ENCODE data around the gene FAM163A.
"Not testable (repeated sequence)": the region's sequence is repeated elsewhere in the genome, so short reads cannot be mapped to it uniquely, and the experiment has no call there.

The FAM163A gene

DNA sequence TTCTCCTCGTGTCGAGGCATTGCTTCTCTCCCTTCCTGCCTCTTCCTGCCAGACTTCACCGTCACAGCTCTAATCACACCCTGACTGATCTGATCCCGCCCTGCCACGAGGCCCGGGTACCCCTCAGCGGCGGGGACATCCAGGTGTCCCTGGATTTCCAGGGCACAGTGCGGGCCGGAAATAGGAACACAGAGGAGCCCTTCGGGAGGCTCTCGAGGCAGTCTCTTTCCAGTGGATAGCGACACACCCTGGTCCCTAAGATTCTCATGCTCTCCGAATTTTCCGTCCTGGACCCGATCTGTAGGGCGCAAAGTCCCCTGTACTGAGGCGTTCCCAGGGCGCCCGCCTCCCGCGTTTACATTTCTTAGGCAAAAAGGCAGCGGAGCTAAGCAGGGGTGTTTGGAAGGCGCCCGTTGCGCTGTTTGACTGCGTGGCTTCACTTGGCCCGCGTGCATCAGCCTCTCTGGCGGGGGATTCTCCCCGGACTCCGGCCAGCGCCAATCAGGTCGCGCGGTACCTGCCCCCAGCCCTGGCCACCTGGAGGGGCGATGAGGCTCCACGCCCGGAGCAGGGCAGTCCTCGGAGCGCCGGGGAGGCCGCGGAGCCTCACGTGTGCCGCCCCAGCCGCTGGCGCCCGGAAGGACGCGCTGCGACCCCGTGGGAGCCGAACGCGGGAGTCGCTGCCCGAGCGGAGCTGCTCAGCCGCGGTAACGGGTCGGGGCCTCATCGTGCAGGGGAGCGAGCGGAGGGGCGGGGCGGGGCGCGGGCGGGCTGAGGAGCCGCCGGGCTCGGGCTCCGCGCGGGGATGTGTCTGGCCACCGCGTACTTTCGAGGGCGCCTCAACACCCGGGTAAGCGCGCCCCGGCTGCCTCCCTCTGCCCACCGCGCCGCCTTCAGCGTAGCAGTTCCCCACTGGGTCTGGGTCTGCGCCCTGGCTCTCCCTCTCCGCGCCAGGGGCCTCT lies at the start of gene FAM163A:
FAM163A (plus strand) TSS at position 575 of the 962 bp plus-strand sequence. CDS start 69,807 bp downstream, outside the sequence.
- DNase-seq, result peak; percentile 54

- not testable (repeated sequence) for DNase-seq
These were observed 48.6 kb upstream of the FAM163A start for GRCh38 chr1:179694530-179694929.

DNA sequence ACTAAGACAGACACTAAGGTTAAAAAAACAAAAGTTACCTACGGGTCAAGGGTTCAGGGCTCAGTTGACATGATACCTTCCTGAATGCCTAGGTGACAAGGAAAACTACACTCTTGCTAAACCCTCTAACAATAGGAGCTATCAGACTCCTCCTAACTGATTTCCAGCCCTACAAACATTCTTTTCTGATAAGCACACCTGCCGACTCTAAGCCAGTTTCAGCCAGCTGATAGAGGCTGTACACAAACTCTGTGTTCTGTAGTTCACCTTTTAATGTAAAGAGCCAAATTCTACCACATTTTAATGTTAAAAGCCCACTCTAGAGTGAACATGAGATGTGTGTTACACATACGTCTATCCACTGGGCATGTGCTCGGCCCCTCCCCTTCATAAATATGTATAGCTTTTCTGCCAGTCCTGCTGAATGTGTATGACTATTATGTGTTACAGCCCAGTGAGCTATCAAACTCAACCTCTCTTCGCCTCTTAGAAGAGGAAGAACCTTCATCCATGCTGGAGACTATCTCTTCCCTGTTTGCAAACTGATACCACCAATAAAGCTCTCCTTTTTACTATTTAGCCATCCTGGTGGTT lies 40.0 kb upstream of the FAM163A start:
- no peak for DNase-seq

DNA sequence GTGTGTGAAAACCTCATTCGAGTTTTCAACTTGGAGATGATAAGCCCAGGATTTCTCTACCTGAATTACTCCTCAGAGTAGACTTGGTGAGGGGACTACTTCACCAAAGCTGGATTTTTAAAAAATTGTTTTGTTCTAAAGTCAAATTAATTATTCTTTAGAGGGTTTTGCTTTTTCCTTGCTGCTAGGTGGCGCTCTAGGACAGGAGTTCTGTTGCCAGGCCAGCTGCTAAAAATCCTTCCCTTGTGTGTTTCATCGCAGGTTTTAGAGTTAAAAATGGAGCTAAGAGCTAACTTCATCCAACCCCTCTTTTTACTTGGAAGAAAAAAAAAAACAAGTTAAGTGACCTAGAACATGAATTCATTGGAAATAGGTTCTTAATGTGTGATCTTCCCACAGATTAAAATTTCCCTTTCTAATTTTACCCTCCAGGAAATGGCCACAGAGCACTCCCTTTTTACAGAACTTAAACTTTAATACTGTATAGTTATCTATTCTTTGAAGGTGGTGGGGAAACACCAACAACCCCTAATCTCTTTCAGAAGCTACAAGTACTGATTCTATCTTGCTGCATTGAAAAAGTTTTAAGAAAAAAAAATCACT lies 36.7 kb upstream of the FAM163A start:
- peak; percentile 66 for DNase-seq

- DNase-seq, result no peak
These were observed 35.7 kb upstream of the FAM163A start for GRCh38 chr1:179707406-179707805.

DNA sequence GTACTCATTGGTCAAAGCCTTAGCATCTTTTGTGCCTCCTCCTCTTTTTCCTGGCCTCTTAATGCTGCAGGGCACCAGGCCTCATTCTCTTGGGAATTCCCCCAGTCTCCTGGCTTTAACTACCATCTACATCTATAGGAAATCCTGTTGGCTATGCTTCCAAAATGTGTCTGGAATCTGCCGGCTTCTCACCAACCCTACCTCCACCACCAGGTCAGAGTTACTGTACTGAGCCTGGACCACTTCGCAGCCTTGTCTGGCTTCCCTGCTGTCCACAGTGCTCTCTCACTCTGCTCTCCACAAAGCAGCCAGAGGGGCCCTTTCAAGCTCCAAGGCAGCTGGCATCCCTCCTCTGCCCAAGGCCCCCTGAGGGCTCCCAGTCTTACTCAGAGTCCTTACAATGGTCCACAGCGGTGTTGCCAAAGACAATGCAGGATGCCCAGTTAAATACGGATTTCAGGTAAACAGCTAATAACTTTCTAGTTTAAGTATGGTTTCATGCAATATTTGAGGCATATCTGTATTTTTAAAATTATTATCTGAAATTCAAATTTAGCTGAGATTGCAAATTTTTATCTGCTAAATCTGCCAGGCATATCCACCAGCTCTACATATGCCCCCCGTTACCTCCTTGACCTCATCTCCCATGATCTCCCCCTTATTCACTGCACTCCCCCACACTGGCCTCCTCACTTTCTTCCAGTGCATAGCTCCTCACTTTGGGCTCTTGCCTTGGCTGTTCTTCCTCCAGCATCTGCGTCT lies 34.5 kb upstream of the FAM163A start:
- no peak for DNase-seq

DNA sequence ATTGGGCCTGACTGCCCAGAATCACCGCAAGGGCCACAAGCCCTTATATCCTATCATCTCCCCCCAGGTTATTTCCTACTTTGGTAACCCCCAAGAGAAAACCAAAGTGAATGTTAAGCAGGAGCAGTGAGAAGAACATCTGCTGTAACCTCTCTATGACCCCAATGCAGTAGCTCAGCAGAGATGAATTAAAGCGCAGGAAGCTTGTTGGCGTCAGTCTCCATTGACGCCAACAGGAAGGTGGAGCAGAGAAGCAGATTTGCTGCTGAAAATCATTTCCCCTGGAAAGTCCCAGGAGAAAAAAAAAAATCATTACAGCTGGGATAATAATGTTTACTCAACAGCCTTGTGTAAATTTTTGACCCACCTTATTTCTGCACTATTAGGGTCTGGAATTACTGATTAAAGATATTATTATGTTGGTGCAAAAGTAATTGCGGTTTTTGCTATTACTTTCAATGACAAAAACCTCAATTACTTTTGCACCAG lies 33.2 kb upstream of the FAM163A start:
- DNase-seq, result no peak

DNA sequence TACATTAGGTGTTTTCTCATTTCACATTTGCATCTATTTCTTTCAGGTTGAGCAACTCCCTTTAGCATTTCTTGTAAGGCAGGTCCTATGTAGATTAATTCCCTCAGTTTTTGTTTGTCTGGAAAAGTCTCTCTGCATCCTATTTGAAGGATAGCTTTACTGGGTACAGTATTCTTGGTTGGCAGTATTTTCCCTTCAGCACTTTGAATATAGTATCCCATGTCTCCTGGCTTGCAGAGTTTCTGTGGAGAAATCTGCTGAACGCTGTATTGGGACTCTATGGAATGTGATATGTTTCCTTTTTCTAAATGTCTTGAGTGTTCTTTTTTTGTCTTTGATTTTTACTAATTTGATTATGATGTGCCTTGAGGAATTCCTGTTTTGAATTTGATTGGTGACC lies 28.9 kb upstream of the FAM163A start:
- DNase-seq, result no peak

- DNase-seq, result no peak
These were observed 28.5 kb upstream of the FAM163A start for GRCh38 chr1:179714623-179715022.

GRCh38 chr1:179719272-179719671 lies 23.8 kb upstream of the FAM163A start:
- no peak for DNase-seq

DNA sequence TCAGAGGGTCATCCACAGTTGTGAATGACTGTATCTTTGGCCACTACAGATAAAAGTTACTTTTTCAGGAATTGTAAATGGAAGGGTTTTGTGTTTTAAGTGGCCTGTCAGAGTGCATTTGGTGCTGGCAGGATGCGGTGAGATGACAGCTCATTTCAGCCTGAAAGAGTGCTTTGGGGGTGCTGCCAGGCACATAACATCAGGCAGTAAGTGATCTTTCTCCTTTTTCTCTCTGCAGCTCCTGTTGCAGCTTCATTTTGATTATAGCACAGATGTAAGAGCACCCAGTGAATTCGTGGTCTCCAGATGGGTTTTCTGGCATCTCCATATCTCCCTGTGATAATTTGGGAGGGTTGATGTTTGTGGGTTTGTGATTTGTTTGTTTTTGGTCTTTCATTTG lies 14.8 kb upstream of the FAM163A start:
- DNase-seq, result no peak

DNA sequence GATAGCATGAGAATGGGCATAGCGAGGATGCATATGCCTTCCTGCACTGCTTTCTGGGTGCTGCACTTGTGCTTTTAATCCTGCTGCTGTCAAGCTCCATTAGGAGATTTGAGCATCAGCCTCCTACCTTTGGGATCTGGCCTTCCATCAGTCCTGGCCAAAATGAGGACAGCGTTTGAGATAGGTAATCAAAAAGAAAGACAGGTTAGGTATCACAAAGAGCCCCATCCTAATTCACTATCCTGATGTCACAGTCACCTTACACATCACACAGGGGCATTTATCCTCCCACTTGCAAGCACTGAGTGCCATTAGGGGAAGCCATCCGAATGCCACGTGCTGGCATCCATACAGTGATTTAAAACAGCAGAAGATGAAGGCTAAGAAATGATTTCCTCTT lies 13.2 kb upstream of the FAM163A start:
- DNase-seq, result no peak

DNA sequence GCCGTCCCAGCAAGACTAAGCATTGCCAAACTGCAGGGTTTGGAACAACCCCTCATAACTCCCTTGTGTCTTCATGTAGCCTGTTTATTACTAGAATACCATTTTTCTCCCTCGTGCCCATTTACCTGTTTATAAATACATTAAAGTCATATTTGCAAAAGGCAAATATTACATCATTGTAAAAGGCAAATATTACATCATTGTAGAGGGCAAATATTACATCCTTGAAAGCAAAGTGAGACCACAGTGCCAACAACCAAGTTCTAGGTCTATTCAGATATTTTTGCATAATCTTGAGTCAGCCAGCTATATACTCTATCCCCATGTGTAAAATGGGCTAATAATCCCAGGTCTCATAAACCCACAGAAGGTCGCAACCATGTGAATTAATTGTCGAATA lies 11.4 kb upstream of the FAM163A start:
- DNase-seq, result no peak

GRCh38 chr1:179742291-179742690 lies 800 bp upstream of the FAM163A start:
- no peak for DNase-seq

DNA sequence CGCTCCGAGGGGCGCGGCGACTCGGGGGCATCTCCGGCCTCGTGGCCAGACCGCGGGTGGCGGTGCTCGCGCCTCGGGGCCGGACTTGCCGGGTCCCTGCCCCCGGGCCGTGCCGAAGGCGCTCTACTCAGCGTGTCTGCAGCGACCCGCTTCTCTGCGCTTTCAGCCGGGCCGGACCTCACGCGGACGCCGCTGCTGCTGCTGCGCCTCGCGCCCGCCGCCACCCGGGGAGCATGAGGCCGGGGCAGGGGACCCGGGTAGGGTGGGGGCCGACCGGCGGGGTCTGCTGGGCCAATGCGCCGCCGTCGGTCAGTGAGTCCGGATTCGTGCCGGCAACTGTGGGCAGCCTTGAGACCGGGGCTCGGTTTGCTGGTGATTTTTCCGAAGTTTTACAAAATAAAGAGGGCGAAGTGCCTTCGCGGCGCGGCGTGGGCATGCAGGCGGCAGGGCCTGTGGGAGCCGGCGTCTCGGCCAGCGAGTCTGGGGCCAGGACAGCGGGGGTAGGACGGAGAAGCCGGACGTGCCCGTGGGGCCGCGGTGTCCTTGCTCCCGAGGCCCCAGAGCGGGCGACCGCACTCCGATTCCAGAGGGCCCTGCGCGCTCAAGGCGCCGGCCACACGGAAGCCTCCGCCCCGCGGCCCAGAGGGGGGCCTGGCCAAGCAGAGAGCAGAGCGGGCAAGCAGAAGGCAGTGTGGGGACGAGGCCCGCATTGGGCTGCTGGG lies 749 bp downstream of the FAM163A start:
- peak; percentile 52 for DNase-seq

DNA sequence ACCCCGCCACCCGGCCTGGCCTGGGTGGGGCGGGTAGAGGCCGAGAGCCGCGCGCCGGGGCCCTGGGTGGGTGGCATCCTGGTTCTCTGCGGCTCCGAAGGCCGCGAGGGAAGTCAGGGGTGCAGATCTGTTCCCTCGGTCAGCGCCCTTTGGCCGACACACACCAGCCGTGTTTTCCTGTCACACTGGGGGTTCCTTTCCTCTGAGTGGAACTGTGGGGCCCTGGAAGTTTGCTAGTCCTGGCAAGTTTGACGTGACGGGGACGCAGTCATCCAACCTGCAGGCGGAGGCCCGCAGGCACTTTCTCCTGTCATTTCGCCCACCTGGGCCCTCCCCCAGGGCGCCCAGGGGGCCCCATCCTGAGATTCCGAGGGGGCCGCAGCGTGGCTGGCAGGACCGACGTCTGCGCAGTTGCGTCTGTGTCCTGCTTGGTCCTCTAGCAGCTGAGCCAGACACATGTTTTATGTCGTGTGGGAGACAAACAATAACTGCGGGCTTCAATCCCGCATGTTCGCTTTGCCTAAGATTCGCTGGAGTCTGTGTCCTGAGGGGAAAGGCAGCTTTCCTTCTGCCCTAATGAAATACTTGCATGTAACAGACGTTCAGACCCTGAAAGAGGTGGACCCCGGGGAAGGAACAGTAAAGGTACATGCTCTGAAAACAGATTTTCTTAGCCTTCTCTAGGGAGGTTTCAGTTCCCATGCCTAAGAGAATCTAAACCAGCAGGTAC lies 1.5 kb downstream of the FAM163A start:
- DNase-seq, result no peak

DNA sequence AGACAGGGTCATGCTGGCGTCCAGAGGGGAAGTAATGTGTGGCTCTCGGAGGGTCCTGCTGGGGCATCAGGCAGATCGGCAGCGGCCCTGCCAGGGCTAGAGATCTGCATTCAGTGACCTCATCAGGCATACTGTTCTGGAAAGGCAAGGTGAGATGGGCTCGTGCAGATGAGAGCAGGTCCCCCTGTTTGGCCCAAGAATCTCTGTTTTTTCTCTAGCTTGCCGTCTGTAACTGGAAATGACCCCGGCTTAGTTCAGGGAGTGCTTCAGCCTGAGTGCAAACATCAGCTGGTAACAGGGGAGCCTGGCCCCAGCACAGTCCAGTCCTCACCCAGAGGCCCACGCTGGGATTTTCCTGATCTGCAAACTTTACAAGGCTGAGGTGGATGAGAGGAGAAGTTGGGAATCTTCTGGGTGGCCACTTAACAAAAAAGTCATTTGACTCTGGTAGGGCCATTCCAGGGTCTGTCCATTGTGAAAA lies 2.1 kb downstream of the FAM163A start:
- no peak for DNase-seq

DNA sequence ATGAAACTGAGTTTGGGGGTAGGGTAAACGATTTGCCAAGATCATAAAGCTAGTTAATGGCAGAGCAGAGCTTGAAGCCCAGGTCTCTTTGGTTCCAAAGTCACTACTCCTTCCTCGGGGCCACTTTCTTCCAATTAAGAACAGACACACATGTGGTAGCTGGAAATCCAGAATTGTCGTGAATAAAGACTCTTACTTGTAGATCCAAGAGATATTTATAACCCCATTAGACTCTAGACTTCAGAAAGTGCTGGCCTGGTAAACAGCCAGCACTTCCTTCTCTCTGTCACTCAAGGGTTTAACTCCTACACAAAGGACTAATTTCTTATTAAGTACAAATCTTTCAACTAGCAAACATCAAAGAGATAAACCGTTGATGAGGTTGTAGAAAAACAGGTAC lies 2.7 kb downstream of the FAM163A start:
- DNase-seq, result no peak

GRCh38 chr1:179747611-179748010 lies 4.5 kb downstream of the FAM163A start:
- no peak for DNase-seq

DNA sequence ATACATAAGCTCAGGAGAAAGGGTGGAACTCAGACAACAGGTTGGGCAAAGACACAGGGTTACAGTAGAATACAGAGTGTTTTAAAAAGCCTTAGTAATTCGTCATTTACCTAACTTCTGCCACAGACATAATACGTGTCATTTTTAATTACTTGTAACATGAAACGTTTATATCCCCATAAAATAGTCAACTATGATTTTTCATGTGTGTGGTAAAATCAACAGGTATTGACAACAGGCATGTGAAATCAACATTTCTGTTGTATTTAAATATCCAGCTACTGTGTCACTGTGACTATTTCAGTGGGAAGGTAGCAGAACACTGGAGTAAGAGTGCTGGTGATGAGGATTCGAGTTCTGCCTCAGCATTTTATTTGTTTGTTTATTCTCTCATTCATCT lies 5.7 kb downstream of the FAM163A start:
- no peak for DNase-seq

DNA sequence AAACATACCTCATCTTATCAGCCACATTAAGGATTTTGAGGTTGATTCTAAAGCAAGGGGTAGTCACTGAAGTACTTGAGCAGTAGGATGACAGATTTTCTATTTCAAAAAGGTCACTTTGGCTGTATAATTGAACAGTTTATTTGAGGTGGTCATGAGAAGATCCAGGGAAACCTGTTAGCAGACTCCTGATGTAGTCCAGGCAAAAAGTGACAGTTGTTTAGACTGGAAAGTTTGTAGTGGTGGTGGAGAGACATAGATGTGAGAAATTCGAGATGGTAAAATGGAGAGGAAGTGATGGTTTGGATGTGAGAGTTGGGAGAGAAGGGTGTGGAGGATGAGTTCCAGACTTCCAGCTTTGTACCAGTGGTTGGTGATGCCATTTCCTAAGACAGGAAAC lies 7.5 kb downstream of the FAM163A start:
- DNase-seq, result no peak
